Measurements from ENCODE around the gene CCDC28B. TPM values are rescaled to one million over a fixed set of nuclear protein-coding genes. Genes with fewer than 3 reads are reported as not detected.

Gene CCDC28B
- total RNA-seq, 1 donor: 22.5 TPM

DNA sequence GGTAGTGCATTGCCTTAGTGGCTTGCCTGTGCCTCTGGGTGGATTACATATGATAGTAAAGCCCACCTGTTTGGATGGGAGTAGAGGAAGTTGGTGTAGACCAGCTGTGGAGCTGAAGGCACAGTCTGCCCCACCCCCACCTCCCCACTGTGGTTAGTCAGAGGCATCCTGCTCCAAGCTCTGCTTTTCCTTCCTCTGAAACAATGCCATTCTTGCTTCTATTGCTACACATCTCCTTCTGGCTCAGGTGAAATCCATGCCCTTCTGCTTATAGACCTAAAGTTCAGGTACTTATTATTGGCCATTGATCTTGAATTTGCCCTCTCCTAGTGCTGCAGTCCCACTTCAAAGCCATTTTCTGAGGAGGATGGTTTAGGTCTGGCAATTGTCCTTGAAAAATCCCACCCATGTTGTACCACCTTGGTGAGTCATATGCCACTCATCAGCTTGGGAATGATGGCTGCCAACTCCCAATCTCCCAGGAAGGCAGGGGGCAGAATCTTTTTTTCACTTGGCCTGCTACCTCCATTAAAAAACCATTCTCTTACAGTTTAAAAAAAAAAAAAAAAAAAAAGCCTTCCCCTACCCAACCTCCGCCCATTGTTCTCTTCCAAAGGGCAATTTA is 27.7 kb upstream of the CCDC28B start:
- H3K4me3 ChIP-seq (ENCODE audit: low read depth, low read length): no peak overlapping the region
- TF ChIP-seq, protein P1, sequence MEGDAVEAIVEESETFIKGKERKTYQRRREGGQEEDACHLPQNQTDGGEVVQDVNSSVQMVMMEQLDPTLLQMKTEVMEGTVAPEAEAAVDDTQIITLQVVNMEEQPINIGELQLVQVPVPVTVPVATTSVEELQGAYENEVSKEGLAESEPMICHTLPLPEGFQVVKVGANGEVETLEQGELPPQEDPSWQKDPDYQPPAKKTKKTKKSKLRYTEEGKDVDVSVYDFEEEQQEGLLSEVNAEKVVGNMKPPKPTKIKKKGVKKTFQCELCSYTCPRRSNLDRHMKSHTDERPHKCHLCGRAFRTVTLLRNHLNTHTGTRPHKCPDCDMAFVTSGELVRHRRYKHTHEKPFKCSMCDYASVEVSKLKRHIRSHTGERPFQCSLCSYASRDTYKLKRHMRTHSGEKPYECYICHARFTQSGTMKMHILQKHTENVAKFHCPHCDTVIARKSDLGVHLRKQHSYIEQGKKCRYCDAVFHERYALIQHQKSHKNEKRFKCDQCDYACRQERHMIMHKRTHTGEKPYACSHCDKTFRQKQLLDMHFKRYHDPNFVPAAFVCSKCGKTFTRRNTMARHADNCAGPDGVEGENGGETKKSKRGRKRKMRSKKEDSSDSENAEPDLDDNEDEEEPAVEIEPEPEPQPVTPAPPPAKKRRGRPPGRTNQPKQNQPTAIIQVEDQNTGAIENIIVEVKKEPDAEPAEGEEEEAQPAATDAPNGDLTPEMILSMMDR (IDR thresholded peaks at IDR 0.05; ENCODE audit: insufficient read depth, low read depth, low read length): no peak
- no peak for DNase-seq (ENCODE audit: low read depth)

GRCh38 chr1:32178380-32179192 is 21.8 kb upstream of the CCDC28B start:
- TF ChIP-seq, protein P1 (IDR thresholded peaks at IDR 0.05; ENCODE audit: insufficient read depth, low read depth, low read length): no peak
- H3K4me3 ChIP-seq (ENCODE audit: low read depth, low read length): peak overlapping the region; percentile 79
- peak; percentile 61 for DNase-seq (ENCODE audit: low read depth)

DNA sequence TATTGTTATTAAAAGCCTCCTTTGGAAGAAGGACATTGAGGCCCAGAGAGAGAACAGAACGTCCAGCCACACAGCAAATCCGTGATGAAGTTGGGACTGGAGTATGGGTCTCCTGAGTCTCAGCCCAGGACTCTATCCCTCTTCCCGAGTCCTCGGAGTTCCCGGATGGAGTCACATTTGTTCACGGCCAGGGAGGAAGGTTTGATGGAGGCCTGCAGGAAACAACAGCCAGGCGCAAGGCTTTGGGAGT is 21.3 kb upstream of the CCDC28B start:
- peak overlapping the region; percentile 79 for H3K4me3 ChIP-seq (ENCODE audit: low read depth, low read length)
- no peak for DNase-seq (ENCODE audit: low read depth)
- TF ChIP-seq, protein P1 (IDR thresholded peaks at IDR 0.05; ENCODE audit: insufficient read depth, low read depth, low read length): no peak

- TF ChIP-seq, protein P1 (IDR thresholded peaks at IDR 0.05; ENCODE audit: insufficient read depth, low read depth, low read length): no peak
- DNase-seq (ENCODE audit: low read depth): peak; percentile 95
- H3K4me3 ChIP-seq (ENCODE audit: low read depth, low read length): peak within 1 kb of the TSS; percentile 79
Measured at GRCh38 chr1:32179443-32180185, 20.8 kb upstream of the CCDC28B start, which contains the start of gene TXLNA. TSS of gene TXLNA (plus strand) at chr1:32179675. CDS start at chr1:32180346, 671 bp downstream.

DNA sequence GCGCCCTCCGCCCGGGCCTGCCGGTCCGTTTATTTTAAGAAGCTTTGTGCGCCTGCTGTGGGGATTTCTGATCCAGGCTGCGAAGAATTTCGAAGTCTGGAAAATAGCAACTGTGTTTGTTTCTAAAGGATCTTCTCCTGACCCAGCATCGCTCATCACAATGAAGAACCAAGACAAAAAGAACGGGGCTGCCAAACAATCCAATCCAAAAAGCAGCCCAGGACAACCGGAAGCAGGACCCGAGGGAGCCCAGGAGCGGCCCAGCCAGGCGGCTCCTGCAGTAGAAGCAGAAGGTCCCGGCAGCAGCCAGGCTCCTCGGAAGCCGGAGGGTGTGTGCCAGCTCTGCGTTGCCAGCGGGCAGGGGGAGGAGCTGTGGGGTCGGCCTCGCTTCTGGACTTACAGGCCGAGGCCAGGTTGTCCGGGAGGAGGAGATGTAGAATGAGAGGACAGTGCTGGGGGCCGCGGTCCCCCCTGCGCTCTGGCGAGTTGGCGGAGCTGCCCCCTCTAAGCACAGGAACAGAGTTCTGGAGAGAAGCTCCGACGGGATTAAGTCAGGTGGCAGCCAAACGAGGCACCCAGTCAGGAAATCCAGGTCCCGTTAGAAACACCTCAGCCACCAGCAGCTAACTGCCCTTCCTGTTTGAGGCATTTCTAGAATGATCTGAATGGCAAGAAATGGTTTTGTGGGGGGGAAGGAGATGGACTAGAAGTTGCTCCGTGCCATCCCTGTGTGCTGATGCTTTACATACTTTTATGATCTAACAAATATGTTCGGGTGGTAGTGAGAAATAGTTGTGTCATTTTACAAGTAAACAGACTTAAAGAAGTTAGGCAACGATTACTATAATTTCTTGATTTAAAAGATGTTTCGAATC is 20.0 kb upstream of the CCDC28B start:
- TF ChIP-seq, protein P1 (IDR thresholded peaks at IDR 0.05; ENCODE audit: insufficient read depth, low read depth, low read length): no peak
- peak; percentile 75 for DNase-seq (ENCODE audit: low read depth)

DNA sequence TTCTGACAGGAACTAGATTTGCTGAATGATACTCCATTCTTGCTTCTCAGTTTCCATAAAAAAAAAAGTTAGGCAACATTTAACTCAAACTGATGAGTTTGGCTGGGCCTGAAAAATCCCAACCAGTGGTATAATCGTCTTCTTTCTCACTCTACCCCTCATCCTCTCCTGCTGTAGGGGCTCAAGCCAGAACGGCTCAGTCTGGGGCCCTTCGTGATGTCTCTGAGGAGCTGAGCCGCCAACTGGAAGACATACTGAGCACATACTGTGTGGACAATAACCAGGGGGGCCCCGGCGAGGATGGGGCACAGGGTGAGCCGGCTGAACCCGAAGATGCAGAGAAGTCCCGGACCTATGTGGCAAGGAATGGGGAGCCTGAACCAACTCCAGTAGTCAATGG is 19.3 kb upstream of the CCDC28B start:
- no peak for DNase-seq (ENCODE audit: low read depth)
- H3K4me3 ChIP-seq (ENCODE audit: low read depth, low read length): peak overlapping the region; percentile 79
- TF ChIP-seq, protein P1 (IDR thresholded peaks at IDR 0.05; ENCODE audit: insufficient read depth, low read depth, low read length): no peak

More for the DNA sequence above, 20.0 kb upstream of the CCDC28B start:
- H3K4me3 ChIP-seq (ENCODE audit: low read depth, low read length): peak overlapping the region; percentile 79

Data from fibroblast of villous mesenchyme (primary cell).